Mesothelial cell of epicardium (in vitro differentiated cells): ENCODE results near the gene ZBTB7A. TPM values are rescaled to one million over a fixed set of nuclear protein-coding genes. Genes with fewer than 3 reads are reported as not detected.

Experiments used
- DNase-seq, 2 experiments: peaks; one replicate each; pipeline ENCODE4 v3.0.0; 2021; ENCODE audit warnings: low spot score in 2 of 2; ENCODE audit not compliant: unreplicated experiment in 2 of 2
- H3K27ac Mint-ChIP-seq: 2 replicates; pipeline ENCODE4 v1.8.0; 2021; ENCODE audit warnings: mixed read lengths
- H3K27me3 Mint-ChIP-seq: 2 replicates; pipeline ENCODE4 v1.8.0; 2021; ENCODE audit warnings: low read depth, mixed read lengths
- H3K36me3 Mint-ChIP-seq: 2 replicates; pipeline ENCODE4 v1.8.0; 2021; ENCODE audit warnings: mixed read lengths
- H3K4me1 Mint-ChIP-seq: 2 replicates; pipeline ENCODE4 v1.8.0; 2021; ENCODE audit warnings: mixed read lengths
- H3K4me3 Mint-ChIP-seq: 2 replicates; pipeline ENCODE4 v1.8.0; 2021; ENCODE audit warnings: mild to moderate bottlenecking, moderate library complexity, mixed read lengths
- H3K9me3 Mint-ChIP-seq: 2 replicates; pipeline ENCODE4 v1.8.0; 2021; ENCODE audit warnings: mixed read lengths
- CTCF ChIP-seq: fragments of 200-600 bp; sonication (generic); IDR thresholded peaks from one replicate; pipeline ENCODE4 v1.5.0; 2021; ENCODE audit warnings: antibody characterized with exemption; ENCODE audit not compliant: unreplicated experiment
- total RNA-seq: library from RNA; stranded (reverse); gene quantifications from 3 replicates; pipeline ENCODE4 v1.2.1, GENCODE V29; 2021

Gene ZBTB7A
- total RNA-seq, 1 donor from 2014 or later: 27.9 TPM

GRCh38 chr19:4101496-4101770 lies 34.7 kb upstream of the ZBTB7A start:
- DNase-seq: no peak
- Mint-ChIP-seq H3K9me3 (no peaks in the 10 kb centered on the region), H3K36me3 (peaks cover 22% of the 10 kb centered on the region), H3K4me3 (no peak overlapping the region), H3K27ac (no peak overlapping the region), H3K27me3 (no peaks in the 10 kb centered on the region), H3K4me1 (no peaks in the 10 kb centered on the region)
- no peak for TF ChIP-seq CTCF

GRCh38 chr19:4100647-4101495 lies 34.2 kb upstream of the ZBTB7A start:
- H3K27me3 Mint-ChIP-seq: no peaks in the 10 kb centered on the region
- H3K9me3 Mint-ChIP-seq: no peaks in the 10 kb centered on the region
- no peak for TF ChIP-seq CTCF
- H3K27ac Mint-ChIP-seq: no peak overlapping the region
- no peak overlapping the region for H3K4me3 Mint-ChIP-seq
- H3K4me1 Mint-ChIP-seq: no peaks in the 10 kb centered on the region
- no peak for DNase-seq
- H3K36me3 Mint-ChIP-seq: peaks cover 24% of the 10 kb centered on the region

- Mint-ChIP-seq H3K27ac (no peak overlapping the region), H3K36me3 (peaks cover 21% of the 10 kb centered on the region), H3K27me3 (no peaks in the 10 kb centered on the region), H3K4me3 (no peak overlapping the region), H3K9me3 (no peaks in the 10 kb centered on the region), H3K4me1 (no peaks in the 10 kb centered on the region)
- TF ChIP-seq CTCF: no peak
- no peak for DNase-seq
Observed at GRCh38 chr19:4099041-4099764, 32.5 kb upstream of the ZBTB7A start.

GRCh38 chr19:4098493-4098892 lies 31.8 kb upstream of the ZBTB7A start:
- H3K4me1 Mint-ChIP-seq: no peaks in the 10 kb centered on the region
- TF ChIP-seq CTCF: no peak
- H3K36me3 Mint-ChIP-seq: peaks cover 22% of the 10 kb centered on the region
- no peak overlapping the region for H3K4me3 Mint-ChIP-seq
- H3K27me3 Mint-ChIP-seq: no peaks in the 10 kb centered on the region
- no peaks in the 10 kb centered on the region for H3K9me3 Mint-ChIP-seq
- DNase-seq: no peak
- H3K27ac Mint-ChIP-seq: no peak overlapping the region

GRCh38 chr19:4097501-4097900 lies 30.8 kb upstream of the ZBTB7A start:
- Mint-ChIP-seq H3K27ac (no peak overlapping the region), H3K27me3 (no peaks in the 10 kb centered on the region), H3K36me3 (peaks cover 23% of the 10 kb centered on the region), H3K4me1 (no peaks in the 10 kb centered on the region), H3K4me3 (no peak overlapping the region), H3K9me3 (no peaks in the 10 kb centered on the region)
- DNase-seq: no peak
- no peak for TF ChIP-seq CTCF
